HCT116 (cell line): ENCODE data around the gene STKLD1. TPM values are rescaled to one million over a fixed set of nuclear protein-coding genes. Genes with fewer than 3 reads are reported as not detected.

Experiments used
- ATAC-seq: fragments of 200-7000 bp; cut with Tn5 transposase; 2 replicates; pipeline ENCODE4 v1.9.1; 2020; ENCODE audit warnings: mild to moderate bottlenecking, moderate library complexity
- BruUV-seq: library from RNA; stranded (reverse); fragments of 400-500 nt; replicated peaks from 2 replicates; lab custom pipeline; 2021; lab: Mats Ljungman, UMichigan
- CTCF ChIA-PET: fragments of 300-600 bp; sonication (Branson Sonifier 250); formaldehyde crosslinking; loops from one replicate; lab custom pipeline; 2021; ENCODE audit warnings: antibody characterized with exemption; lab: Charles Lee
- POLR2A ChIA-PET: fragments of 300-600, 350-600 bp; sonication (Branson Sonifier 250); formaldehyde crosslinking; loops from one replicate; lab custom pipeline; 2021; ENCODE audit warnings: antibody characterized with exemption; lab: Charles Lee
- RAD21 ChIA-PET, 2 experiments: fragments of 300-600 bp; sonication (Branson Sonifier 250); formaldehyde crosslinking; loops; one replicate each; lab custom pipeline; 2023; ENCODE audit warnings: low total read pairs in 2 of 2; ENCODE audit not compliant: uncharacterized antibody in 2 of 2, unreplicated experiment in 2 of 2, low non-redundant PET in 1 of 2; lab: Charles Lee
- DNase-seq: peaks from one replicate; pipeline ENCODE4 v3.0.0-alpha.2; 2010; ENCODE audit warnings: low read depth, low spot score
- H2AFZ ChIP-seq: fragments of 200-600 bp; shearing (Covaris generic), sonication (generic); 2 replicates; pipeline ENCODE4 v1.6.1; 2017; ENCODE audit warnings: low read depth, mixed run types, mixed read lengths, antibody characterized with exemption, low read length; ENCODE audit not compliant: poor library complexity, severe bottlenecking
- H3K27ac ChIP-seq: 2 replicates; pipeline ENCODE4 v1.5.1; 2012; ENCODE audit warnings: low read depth, low read length
- H3K27me3 ChIP-seq: fragments of 200-600 bp; sonication (generic); 2 replicates; pipeline ENCODE4 v1.6.1; 2016; ENCODE audit warnings: mixed run types, low read length, mixed read lengths; ENCODE audit not compliant: insufficient read depth
- H3K36me3 ChIP-seq, 2 experiments: fragments of 200-500 bp in 1 of 2; fragments of 200-600 bp in 1 of 2; sonication (Bioruptor generic) in 1 of 2; sonication (generic) in 1 of 2; 2 replicates each; pipeline versions ENCODE4 v1.5.1 to v1.6.1; 2014 to 2016; ENCODE audit warnings: low read length in 2 of 2, inconsistent platforms in 1 of 2, mixed read lengths in 1 of 2, mixed run types in 1 of 2; ENCODE audit not compliant: insufficient read depth in 2 of 2, control insufficient read depth in 1 of 2
- H3K4me1 ChIP-seq, 2 experiments: fragments of 200-600 bp in 1 of 2; sonication (generic) in 1 of 2; 2 replicates each; pipeline versions ENCODE4 v1.5.1 to v1.6.1; 2012 to 2017; ENCODE audit warnings: low read length in 2 of 2, inconsistent platforms in 1 of 2, mild to moderate bottlenecking in 1 of 2, mixed read lengths in 1 of 2, mixed run types in 1 of 2, moderate library complexity in 1 of 2; ENCODE audit not compliant: insufficient read depth in 2 of 2, control insufficient read depth in 1 of 2
- H3K4me2 ChIP-seq: fragments of 200-600 bp; sonication (generic); 2 replicates; pipeline ENCODE4 v1.6.1; 2017; ENCODE audit warnings: mixed run types, low read length, mixed read lengths
- H3K4me3 ChIP-seq, 2 experiments: fragments of 200-600 bp in 1 of 2; sonication (generic) in 1 of 2; replicated peaks in 1 of 2; 2 replicates each; pipeline ENCODE4 v1.5.1; 2011 to 2016; ENCODE audit warnings: low read length in 2 of 2, control low read depth in 1 of 2, low read depth in 1 of 2, mild to moderate bottlenecking in 1 of 2, mixed read lengths in 1 of 2, mixed run types in 1 of 2
- H3K79me2 ChIP-seq: fragments of 200-600 bp; sonication (generic); 2 replicates; pipeline ENCODE4 v1.6.1; 2017; ENCODE audit warnings: mild to moderate bottlenecking, mixed run types, low read length, moderate library complexity, mixed read lengths; ENCODE audit not compliant: insufficient read depth
- H3K9ac ChIP-seq: fragments of 200-600 bp; sonication (generic); 2 replicates; pipeline ENCODE4 v1.6.1; 2016; ENCODE audit warnings: low read length, mixed read lengths
- H3K9me2 ChIP-seq: fragments of 200-600 bp; sonication (generic), shearing (Covaris generic); 2 replicates; pipeline ENCODE4 v1.6.1; 2017; ENCODE audit warnings: mixed run types, mild to moderate bottlenecking, moderate library complexity; ENCODE audit not compliant: insufficient read depth
- H3K9me3 ChIP-seq, 2 experiments: fragments of 200-500 bp in 1 of 2; fragments of 200-600 bp in 1 of 2; sonication (Bioruptor generic) in 1 of 2; sonication (generic) in 1 of 2; 2 replicates each; pipeline ENCODE4 v1.6.1; 2014 to 2017; ENCODE audit warnings: low read length in 2 of 2, mixed read lengths in 2 of 2, inconsistent platforms in 1 of 2, low read depth in 1 of 2, mild to moderate bottlenecking in 1 of 2, mixed run types in 1 of 2, moderate library complexity in 1 of 2; ENCODE audit not compliant: control insufficient read depth in 1 of 2, insufficient read depth in 1 of 2
- H4K20me1 ChIP-seq: fragments of 200-600 bp; sonication (generic), shearing (Covaris generic); 2 replicates; pipeline ENCODE4 v1.6.1; 2017; ENCODE audit warnings: mixed run types, mild to moderate bottlenecking, moderate library complexity; ENCODE audit not compliant: insufficient read depth
- CEBPB ChIP-seq: IDR thresholded peaks from 2 replicates; pipeline ENCODE4 v1.6.1; 2012; ENCODE audit warnings: low read depth
- ELF1 ChIP-seq: IDR thresholded peaks from 2 replicates; pipeline ENCODE4 v1.6.1; 2012; ENCODE audit warnings: low read depth, borderline replicate concordance
- EZH2 ChIP-seq: fragments of 200-600 bp; sonication (generic); IDR thresholded peaks from 2 replicates; pipeline ENCODE4 v1.6.1; 2017; ENCODE audit warnings: antibody characterized with exemption, mixed run types
- POLR2A ChIP-seq: IDR thresholded peaks from 2 replicates; pipeline ENCODE4 v1.7.0; 2011; ENCODE audit warnings: borderline replicate concordance; ENCODE audit not compliant: insufficient read depth, insufficient read length; ENCODE audit errors: extremely low read depth
- SIN3A ChIP-seq: IDR thresholded peaks from 2 replicates; pipeline ENCODE4 v1.6.1; 2012; ENCODE audit warnings: low read depth
- SP1 ChIP-seq: IDR thresholded peaks from 2 replicates; pipeline ENCODE4 v1.6.1; 2012; ENCODE audit warnings: low read depth
- SRF ChIP-seq: IDR thresholded peaks from 2 replicates; pipeline ENCODE4 v1.6.1; 2012; ENCODE audit warnings: low read depth
- YY1 ChIP-seq: IDR thresholded peaks from 2 replicates; pipeline ENCODE4 v1.6.1; 2011; ENCODE audit warnings: low read length, low read depth, moderate library complexity, mild to moderate bottlenecking; ENCODE audit not compliant: insufficient replicate concordance; ENCODE audit errors: extremely low read depth
- intact Hi-C: fragments of 100-400 bp; cut with micrococcal nuclease; formaldehyde crosslinking; loops from 2 replicates; pipeline ENCODE4 v1.10.0; 2022
- total RNA-seq: library from RNA; stranded (reverse); gene quantifications from one replicate; pipeline ENCODE4 v1.2.1, GENCODE V29; 2021; ENCODE audit not compliant: unreplicated experiment
- TF ChIP-seq, protein P1 (sequence below), 3 experiments: fragments of 200-600 bp in 1 of 3; sonication (generic) in 1 of 3; IDR thresholded peaks in 2 of 3; conservative IDR thresholded peaks in 1 of 3; 2 replicates each; pipeline ENCODE4 v1.5.1; 2012 to 2017; ENCODE audit warnings: low read depth in 2 of 3, low read length in 2 of 3, antibody characterized with exemption in 1 of 3, borderline replicate concordance in 1 of 3, control low read depth in 1 of 3, mild to moderate bottlenecking in 1 of 3, mixed read lengths in 1 of 3, mixed run types in 1 of 3, moderate library complexity in 1 of 3; ENCODE audit not compliant: insufficient read depth in 1 of 3
- TF ChIP-seq, protein P2 (sequence below): IDR thresholded peaks from 2 replicates; pipeline ENCODE4 v1.6.1; 2012
- TF ChIP-seq, protein P3 (sequence below): IDR thresholded peaks from 2 replicates; pipeline ENCODE4 v1.6.1; 2012
- TF ChIP-seq, protein P4 (sequence below): IDR thresholded peaks from 2 replicates; pipeline ENCODE4 v1.6.1; 2012; ENCODE audit warnings: low read depth

Gene STKLD1
- total RNA-seq, 1 experiment from 2014 or later: 0.37 TPM

DNA sequence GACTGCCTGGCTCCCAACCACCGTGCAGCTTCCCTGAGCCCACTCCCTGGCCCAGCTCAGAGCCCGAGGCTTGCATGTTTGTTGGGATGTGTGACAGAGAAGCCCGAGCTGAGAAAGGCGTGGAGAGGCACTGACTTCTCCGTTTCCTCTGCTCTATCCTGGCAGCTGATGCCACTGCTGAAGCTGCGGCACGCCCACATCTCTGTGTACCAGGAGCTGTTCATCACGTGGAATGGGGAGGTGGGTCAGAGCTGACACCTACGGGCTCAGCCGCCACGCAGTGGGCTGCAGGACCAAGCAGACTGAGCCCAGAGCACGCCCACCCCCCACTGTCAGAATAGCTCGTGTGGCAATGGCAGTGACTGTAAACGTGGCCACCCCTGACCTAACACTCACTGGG lies 9.3 kb downstream of the STKLD1 start:
- no peak overlapping the region for H3K4me2 ChIP-seq
- no peak overlapping the region for H3K4me3 ChIP-seq
- H3K9me3 ChIP-seq: peaks cover 0 to 10% of the 10 kb centered on the region in 2 experiments; a peak in 1 of 4 replicates
- H3K36me3 ChIP-seq: no peaks in the 10 kb centered on the region
- ATAC-seq (no peak), DNase-seq (no peak)
- H3K9me2 ChIP-seq: no peaks in the 10 kb centered on the region
- H3K4me1 ChIP-seq: no peaks in the 10 kb centered on the region
- ChIA-PET POLR2A (no interaction called here), RAD21 (no interaction called here), CTCF (no interaction called here)
- no peaks in the 10 kb centered on the region for H3K27me3 ChIP-seq
- H3K9ac ChIP-seq: no peak overlapping the region
- H4K20me1 ChIP-seq: no peaks in the 10 kb centered on the region
- no peaks in the 10 kb centered on the region for H3K79me2 ChIP-seq
- no TSS peak for BruUV-seq
- intact Hi-C loops: no loop called here
- no peak overlapping the region for H2AFZ ChIP-seq
- TF ChIP-seq, protein P1, sequence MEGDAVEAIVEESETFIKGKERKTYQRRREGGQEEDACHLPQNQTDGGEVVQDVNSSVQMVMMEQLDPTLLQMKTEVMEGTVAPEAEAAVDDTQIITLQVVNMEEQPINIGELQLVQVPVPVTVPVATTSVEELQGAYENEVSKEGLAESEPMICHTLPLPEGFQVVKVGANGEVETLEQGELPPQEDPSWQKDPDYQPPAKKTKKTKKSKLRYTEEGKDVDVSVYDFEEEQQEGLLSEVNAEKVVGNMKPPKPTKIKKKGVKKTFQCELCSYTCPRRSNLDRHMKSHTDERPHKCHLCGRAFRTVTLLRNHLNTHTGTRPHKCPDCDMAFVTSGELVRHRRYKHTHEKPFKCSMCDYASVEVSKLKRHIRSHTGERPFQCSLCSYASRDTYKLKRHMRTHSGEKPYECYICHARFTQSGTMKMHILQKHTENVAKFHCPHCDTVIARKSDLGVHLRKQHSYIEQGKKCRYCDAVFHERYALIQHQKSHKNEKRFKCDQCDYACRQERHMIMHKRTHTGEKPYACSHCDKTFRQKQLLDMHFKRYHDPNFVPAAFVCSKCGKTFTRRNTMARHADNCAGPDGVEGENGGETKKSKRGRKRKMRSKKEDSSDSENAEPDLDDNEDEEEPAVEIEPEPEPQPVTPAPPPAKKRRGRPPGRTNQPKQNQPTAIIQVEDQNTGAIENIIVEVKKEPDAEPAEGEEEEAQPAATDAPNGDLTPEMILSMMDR (IDR thresholded peaks at IDR 0.05 in 2 of 3, conservative IDR thresholded peaks at IDR 0.05 in 1 of 3; ENCODE audit: borderline replicate concordance in 1 of 3, insufficient read depth in 1 of 3, low read depth in 2 of 3, low read length in 2 of 3): no peak
- TF ChIP-seq SIN3A (no peak), YY1 (no peak)
- TF ChIP-seq, protein P2, sequence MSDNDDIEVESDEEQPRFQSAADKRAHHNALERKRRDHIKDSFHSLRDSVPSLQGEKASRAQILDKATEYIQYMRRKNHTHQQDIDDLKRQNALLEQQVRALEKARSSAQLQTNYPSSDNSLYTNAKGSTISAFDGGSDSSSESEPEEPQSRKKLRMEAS: no peak
- no peak overlapping the region for H3K27ac ChIP-seq

DNA sequence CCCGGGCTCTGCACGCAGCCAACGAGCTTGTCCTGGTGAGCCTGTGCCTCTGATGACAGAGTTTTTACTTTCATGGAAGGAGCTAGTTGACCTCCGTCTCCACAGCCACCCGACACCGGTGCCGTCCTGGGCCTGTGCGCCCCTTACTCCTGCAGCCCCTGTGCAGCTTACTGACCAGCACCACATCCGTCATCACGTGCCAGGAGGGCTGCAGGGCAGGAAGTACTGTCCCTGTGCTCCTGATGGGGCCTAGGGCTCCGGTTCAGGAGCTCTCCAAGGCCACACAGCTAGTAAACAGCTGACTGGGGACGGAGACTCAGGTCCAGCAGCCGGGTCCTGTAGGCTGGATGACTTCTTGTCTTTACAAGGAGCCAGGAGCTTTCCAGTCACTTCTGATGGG lies 10.2 kb downstream of the STKLD1 start:
- Histone ChIP-seq H3K4me3 (no peak overlapping the region), H3K9me3 (peaks cover 0 to 10% of the 10 kb centered on the region in 2 experiments; a peak in 1 of 4 replicates), H3K9ac (no peak overlapping the region), H3K4me1 (no peaks in the 10 kb centered on the region), H3K79me2 (no peaks in the 10 kb centered on the region), H3K9me2 (no peaks in the 10 kb centered on the region), H3K27ac (no peak overlapping the region), H2AFZ (no peak overlapping the region), H3K36me3 (no peaks in the 10 kb centered on the region), H3K27me3 (no peaks in the 10 kb centered on the region), H4K20me1 (no peaks in the 10 kb centered on the region), H3K4me2 (no peak overlapping the region)
- DNase-seq: no peak
- ChIA-PET POLR2A (no interaction called here), CTCF (no interaction called here), RAD21 (no interaction called here)
- BruUV-seq: no TSS peak
- TF ChIP-seq CEBPB (no peak), SP1 (no peak), EZH2 (no peak), ELF1 (no peak), SRF (no peak), POLR2A (no peak)
- TF ChIP-seq, protein P1 (IDR thresholded peaks at IDR 0.05 in 2 of 3, conservative IDR thresholded peaks at IDR 0.05 in 1 of 3; ENCODE audit: borderline replicate concordance in 1 of 3, insufficient read depth in 1 of 3, low read depth in 2 of 3, low read length in 2 of 3): no peak
- TF ChIP-seq, protein P3, sequence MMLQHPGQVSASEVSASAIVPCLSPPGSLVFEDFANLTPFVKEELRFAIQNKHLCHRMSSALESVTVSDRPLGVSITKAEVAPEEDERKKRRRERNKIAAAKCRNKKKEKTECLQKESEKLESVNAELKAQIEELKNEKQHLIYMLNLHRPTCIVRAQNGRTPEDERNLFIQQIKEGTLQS: no peak
- TF ChIP-seq, protein P4, sequence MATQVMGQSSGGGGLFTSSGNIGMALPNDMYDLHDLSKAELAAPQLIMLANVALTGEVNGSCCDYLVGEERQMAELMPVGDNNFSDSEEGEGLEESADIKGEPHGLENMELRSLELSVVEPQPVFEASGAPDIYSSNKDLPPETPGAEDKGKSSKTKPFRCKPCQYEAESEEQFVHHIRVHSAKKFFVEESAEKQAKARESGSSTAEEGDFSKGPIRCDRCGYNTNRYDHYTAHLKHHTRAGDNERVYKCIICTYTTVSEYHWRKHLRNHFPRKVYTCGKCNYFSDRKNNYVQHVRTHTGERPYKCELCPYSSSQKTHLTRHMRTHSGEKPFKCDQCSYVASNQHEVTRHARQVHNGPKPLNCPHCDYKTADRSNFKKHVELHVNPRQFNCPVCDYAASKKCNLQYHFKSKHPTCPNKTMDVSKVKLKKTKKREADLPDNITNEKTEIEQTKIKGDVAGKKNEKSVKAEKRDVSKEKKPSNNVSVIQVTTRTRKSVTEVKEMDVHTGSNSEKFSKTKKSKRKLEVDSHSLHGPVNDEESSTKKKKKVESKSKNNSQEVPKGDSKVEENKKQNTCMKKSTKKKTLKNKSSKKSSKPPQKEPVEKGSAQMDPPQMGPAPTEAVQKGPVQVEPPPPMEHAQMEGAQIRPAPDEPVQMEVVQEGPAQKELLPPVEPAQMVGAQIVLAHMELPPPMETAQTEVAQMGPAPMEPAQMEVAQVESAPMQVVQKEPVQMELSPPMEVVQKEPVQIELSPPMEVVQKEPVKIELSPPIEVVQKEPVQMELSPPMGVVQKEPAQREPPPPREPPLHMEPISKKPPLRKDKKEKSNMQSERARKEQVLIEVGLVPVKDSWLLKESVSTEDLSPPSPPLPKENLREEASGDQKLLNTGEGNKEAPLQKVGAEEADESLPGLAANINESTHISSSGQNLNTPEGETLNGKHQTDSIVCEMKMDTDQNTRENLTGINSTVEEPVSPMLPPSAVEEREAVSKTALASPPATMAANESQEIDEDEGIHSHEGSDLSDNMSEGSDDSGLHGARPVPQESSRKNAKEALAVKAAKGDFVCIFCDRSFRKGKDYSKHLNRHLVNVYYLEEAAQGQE: no peak
- ATAC-seq: no peak
- intact Hi-C loops: no loop called here
